ENCODE results near the gene MOB3A. TPM values are rescaled to one million over a fixed set of nuclear protein-coding genes. Genes with fewer than 3 reads are reported as not detected.

MOB3A gene
- total and polyA plus RNA-seq, 2 of the 13 experiments (the other 11 are each of a cell fraction or from before 2014, with no cell fraction given) = 3.5 to 17.8 TPM

DNA sequence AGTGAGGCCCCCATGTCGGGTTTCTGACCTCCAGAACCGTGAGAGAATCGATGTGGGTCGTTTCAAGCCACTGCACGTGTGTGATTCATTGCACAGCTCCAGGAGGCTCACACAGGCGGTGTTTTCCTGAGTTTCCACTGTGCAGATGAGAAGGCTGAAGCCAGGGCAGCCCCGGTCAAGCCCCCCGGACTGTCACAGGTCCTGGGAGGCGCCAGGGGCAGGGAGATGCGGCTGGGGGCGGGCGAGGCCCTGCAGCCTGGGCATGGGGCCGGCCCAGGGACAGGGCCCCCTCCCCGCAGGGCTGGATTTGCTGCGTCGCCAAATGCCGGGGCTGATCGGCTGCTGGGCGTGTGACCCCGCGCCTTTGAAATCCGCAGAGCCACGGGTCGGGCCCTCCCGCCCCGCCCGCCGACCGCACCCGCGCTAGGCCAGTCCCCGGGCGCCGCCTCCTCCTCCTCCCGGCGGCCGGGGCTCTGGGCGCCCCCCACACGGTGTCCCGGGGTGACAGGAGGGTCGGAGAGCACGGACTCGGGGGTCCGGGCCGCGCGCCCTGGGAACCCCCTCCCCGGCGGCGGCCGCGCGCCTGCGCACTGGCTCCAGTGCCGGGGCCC, 35.1 kb downstream of the MOB3A start (continued):
- TF ChIP-seq, protein P1, sequence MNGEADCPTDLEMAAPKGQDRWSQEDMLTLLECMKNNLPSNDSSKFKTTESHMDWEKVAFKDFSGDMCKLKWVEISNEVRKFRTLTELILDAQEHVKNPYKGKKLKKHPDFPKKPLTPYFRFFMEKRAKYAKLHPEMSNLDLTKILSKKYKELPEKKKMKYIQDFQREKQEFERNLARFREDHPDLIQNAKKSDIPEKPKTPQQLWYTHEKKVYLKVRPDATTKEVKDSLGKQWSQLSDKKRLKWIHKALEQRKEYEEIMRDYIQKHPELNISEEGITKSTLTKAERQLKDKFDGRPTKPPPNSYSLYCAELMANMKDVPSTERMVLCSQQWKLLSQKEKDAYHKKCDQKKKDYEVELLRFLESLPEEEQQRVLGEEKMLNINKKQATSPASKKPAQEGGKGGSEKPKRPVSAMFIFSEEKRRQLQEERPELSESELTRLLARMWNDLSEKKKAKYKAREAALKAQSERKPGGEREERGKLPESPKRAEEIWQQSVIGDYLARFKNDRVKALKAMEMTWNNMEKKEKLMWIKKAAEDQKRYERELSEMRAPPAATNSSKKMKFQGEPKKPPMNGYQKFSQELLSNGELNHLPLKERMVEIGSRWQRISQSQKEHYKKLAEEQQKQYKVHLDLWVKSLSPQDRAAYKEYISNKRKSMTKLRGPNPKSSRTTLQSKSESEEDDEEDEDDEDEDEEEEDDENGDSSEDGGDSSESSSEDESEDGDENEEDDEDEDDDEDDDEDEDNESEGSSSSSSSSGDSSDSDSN (CRISPR knock-in tag; IDR thresholded peaks at IDR 0.05) = peak; percentile 55; the same call in 1 of the 2 replicates
- TF ChIP-seq ZBTB7A (CRISPR knock-in tag; IDR thresholded peaks at IDR 0.05) (no peak; the same call in 1 of the 2 replicates), DNMT1 (CRISPR knock-in tag; IDR thresholded peaks at IDR 0.05) (no peak), MTA1 (CRISPR knock-in tag; IDR thresholded peaks at IDR 0.05; ENCODE audit: borderline replicate concordance) (0 out of 2 replicates have a peak, but pooled peaks have one; percentile 24), ZNF580 (CRISPR knock-in tag; IDR thresholded peaks at IDR 0.05; ENCODE audit: borderline replicate concordance, low read depth) (no peak), SALL1 (CRISPR knock-in tag; IDR thresholded peaks at IDR 0.05) (peak; percentile 44; the same call in 1 of the 2 replicates), FOXP1 (IDR thresholded peaks at IDR 0.05) (no peak), FOXP1 (CRISPR knock-in tag; IDR thresholded peaks at IDR 0.05) (no peak), ZNF12 (CRISPR knock-in tag; IDR thresholded peaks at IDR 0.05) (no peak), ZNF782 (CRISPR knock-in tag; IDR thresholded peaks at IDR 0.05; ENCODE audit: borderline replicate concordance) (no peak; the same call in 1 of the 2 replicates), RORA (CRISPR knock-in tag; IDR thresholded peaks at IDR 0.05) (no peak), MAZ (IDR thresholded peaks at IDR 0.05; ENCODE audit: borderline replicate concordance, low read depth, low read length) (peak; percentile 73), MAZ (CRISPR knock-in tag; IDR thresholded peaks at IDR 0.05; ENCODE audit: low read depth) (peak; percentile 28), TP53 (CRISPR knock-in tag; conservative IDR thresholded peaks at IDR 0.05) (no peak), ZBTB46 (CRISPR knock-in tag; IDR thresholded peaks at IDR 0.05; ENCODE audit: borderline replicate concordance) (no peak), SAP130 (CRISPR knock-in tag; IDR thresholded peaks at IDR 0.05; ENCODE audit: low read depth) (peak; percentile 53), ZNF709 (CRISPR knock-in tag; IDR thresholded peaks at IDR 0.05) (0 out of 2 replicates have a peak, but pooled peaks have one; percentile 11), ZNF790 (CRISPR knock-in tag; IDR thresholded peaks at IDR 0.05; ENCODE audit: borderline replicate concordance) (no peak), NFYB (CRISPR knock-in tag; IDR thresholded peaks at IDR 0.05) (no peak), ZNF329 (CRISPR knock-in tag; IDR thresholded peaks at IDR 0.05; ENCODE audit: low read depth) (peak; percentile 6; the same call in 1 of the 2 replicates), SKI (IDR thresholded peaks at IDR 0.05; ENCODE audit: partially characterized antibody) (peak; percentile 40), ATRX (CRISPR knock-in tag; IDR thresholded peaks at IDR 0.05; ENCODE audit: borderline replicate concordance) (no peak)
- TF ChIP-seq, protein P2, sequence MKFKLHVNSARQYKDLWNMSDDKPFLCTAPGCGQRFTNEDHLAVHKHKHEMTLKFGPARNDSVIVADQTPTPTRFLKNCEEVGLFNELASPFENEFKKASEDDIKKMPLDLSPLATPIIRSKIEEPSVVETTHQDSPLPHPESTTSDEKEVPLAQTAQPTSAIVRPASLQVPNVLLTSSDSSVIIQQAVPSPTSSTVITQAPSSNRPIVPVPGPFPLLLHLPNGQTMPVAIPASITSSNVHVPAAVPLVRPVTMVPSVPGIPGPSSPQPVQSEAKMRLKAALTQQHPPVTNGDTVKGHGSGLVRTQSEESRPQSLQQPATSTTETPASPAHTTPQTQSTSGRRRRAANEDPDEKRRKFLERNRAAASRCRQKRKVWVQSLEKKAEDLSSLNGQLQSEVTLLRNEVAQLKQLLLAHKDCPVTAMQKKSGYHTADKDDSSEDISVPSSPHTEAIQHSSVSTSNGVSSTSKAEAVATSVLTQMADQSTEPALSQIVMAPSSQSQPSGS (CRISPR knock-in tag; IDR thresholded peaks at IDR 0.05) = no peak
- TF ChIP-seq, protein P3, sequence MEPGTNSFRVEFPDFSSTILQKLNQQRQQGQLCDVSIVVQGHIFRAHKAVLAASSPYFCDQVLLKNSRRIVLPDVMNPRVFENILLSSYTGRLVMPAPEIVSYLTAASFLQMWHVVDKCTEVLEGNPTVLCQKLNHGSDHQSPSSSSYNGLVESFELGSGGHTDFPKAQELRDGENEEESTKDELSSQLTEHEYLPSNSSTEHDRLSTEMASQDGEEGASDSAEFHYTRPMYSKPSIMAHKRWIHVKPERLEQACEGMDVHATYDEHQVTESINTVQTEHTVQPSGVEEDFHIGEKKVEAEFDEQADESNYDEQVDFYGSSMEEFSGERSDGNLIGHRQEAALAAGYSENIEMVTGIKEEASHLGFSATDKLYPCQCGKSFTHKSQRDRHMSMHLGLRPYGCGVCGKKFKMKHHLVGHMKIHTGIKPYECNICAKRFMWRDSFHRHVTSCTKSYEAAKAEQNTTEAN (CRISPR knock-in tag; conservative IDR thresholded peaks at IDR 0.05) = 0 out of 2 replicates have a peak, but pooled peaks have one; percentile 15

Data from HepG2 (cell line).